ENCODE data around the gene HTT.

DNA sequence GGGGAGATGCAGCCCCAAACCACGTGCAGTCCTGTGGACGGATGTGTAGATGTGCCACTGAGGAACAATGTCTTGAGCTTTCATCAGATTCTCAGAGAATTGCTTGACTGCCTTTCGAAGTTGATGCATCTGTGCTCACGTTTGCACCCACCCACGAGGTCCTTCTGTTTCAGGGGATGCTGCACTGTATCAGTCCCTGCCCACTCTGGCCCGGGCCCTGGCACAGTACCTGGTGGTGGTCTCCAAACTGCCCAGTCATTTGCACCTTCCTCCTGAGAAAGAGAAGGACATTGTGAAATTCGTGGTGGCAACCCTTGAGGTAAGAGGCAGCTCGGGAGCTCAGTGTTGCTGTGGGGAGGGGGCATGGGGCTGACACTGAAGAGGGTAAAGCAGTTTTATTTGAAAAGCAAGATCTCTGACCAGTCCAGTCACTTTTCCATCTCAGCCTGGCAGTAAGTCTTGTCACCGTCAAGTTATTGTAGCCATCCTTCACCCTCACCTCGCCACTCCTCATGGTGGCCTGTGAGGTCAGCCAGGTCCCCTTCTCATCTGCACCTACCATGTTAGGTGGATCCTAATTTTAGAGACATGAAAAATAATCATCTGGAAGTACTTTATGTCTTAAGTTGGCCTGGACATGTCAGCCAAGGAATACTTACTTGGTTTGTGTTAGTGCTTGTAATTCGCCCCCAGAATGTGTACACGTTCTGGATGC, 138.1 kb downstream of the HTT start:
- no peak for TF ChIP-seq POLR2A (IDR thresholded peaks at IDR 0.05)
- TF ChIP-seq, protein P1, sequence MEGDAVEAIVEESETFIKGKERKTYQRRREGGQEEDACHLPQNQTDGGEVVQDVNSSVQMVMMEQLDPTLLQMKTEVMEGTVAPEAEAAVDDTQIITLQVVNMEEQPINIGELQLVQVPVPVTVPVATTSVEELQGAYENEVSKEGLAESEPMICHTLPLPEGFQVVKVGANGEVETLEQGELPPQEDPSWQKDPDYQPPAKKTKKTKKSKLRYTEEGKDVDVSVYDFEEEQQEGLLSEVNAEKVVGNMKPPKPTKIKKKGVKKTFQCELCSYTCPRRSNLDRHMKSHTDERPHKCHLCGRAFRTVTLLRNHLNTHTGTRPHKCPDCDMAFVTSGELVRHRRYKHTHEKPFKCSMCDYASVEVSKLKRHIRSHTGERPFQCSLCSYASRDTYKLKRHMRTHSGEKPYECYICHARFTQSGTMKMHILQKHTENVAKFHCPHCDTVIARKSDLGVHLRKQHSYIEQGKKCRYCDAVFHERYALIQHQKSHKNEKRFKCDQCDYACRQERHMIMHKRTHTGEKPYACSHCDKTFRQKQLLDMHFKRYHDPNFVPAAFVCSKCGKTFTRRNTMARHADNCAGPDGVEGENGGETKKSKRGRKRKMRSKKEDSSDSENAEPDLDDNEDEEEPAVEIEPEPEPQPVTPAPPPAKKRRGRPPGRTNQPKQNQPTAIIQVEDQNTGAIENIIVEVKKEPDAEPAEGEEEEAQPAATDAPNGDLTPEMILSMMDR (IDR thresholded peaks at IDR 0.05): no peak
- TF ChIP-seq EP300 (IDR thresholded peaks at IDR 0.05): no peak
